HG02943 (cell line): ENCODE data around the gene TOGARAM1.

Source experiments
- ATAC-seq: cut with Tn5 transposase; IDR thresholded peaks from one replicate; pipeline ENCODE4 v1.9.1; 2021; ENCODE audit warnings: mild to moderate bottlenecking, low read depth, moderate library complexity; ENCODE audit not compliant: unreplicated experiment

TOGARAM1 gene

GRCh38 chr14:45083617-45083975 is 121.6 kb downstream of the TOGARAM1 start:
- peak; percentile 11 for ATAC-seq

GRCh38 chr14:45083976-45084722 is 122.2 kb downstream of the TOGARAM1 start, which contains the start of gene PRPF39:
Gene PRPF39 (plus strand): TSS chr14:45084116. CDS start chr14:45095240, 11,124 bp downstream.
- peak; percentile 92 for ATAC-seq

GRCh38 chr14:45084946-45085346 is 123.0 kb downstream of the TOGARAM1 start:
- peak; percentile 1 for ATAC-seq

- no peak for ATAC-seq
These were observed 127.8 kb downstream of the TOGARAM1 start for GRCh38 chr14:45089813-45090212.

GRCh38 chr14:45091710-45092109 is 129.7 kb downstream of the TOGARAM1 start:
- ATAC-seq, result no peak

GRCh38 chr14:45094275-45094674 is 132.3 kb downstream of the TOGARAM1 start:
- ATAC-seq, result no peak

- no peak for ATAC-seq
These were observed 133.2 kb downstream of the TOGARAM1 start for GRCh38 chr14:45095143-45095542.

- ATAC-seq, result no peak
These were observed 134.2 kb downstream of the TOGARAM1 start for GRCh38 chr14:45096218-45096617.

- no peak for ATAC-seq
These were observed 141.8 kb downstream of the TOGARAM1 start for GRCh38 chr14:45103806-45104205.

- no peak for ATAC-seq
These were observed 142.6 kb downstream of the TOGARAM1 start for GRCh38 chr14:45104561-45104960.

- ATAC-seq, result no peak
These were observed 151.1 kb downstream of the TOGARAM1 start for GRCh38 chr14:45112896-45113781.

GRCh38 chr14:45114327-45114726 is 152.3 kb downstream of the TOGARAM1 start:
- no peak for ATAC-seq

GRCh38 chr14:45118594-45118993 is 156.6 kb downstream of the TOGARAM1 start:
- no peak for ATAC-seq

GRCh38 chr14:45120096-45120495 is 158.1 kb downstream of the TOGARAM1 start:
- no peak for ATAC-seq

GRCh38 chr14:45123271-45123670 is 161.3 kb downstream of the TOGARAM1 start:
- no peak for ATAC-seq
